Thyroid gland (tissue), 4 donors: ENCODE results near the gene KIF17. TPM values are rescaled to one million over a fixed set of nuclear protein-coding genes. Genes with fewer than 3 reads are reported as not detected.
A peak's percentile ranks its signal among the peaks of the same experiment; 100 is the strongest.

Experiments
- DNase-seq, 2 donors: peaks; one replicate each; pipeline ENCODE4 v3.0.0-alpha.2; 2019
- H3K27ac ChIP-seq, 3 donors: fragments of 200-600 bp; sonication (generic); 1 replicate in 2 of 3; 2 replicates in 1 of 3; pipeline ENCODE4 v1.5.1; 2016 to 2019; ENCODE audit warnings: mild to moderate bottlenecking in 1 of 3, moderate library complexity in 1 of 3
- H3K27me3 ChIP-seq: fragments of 200-600 bp; sonication (generic); one replicate; pipeline ENCODE4 v1.5.1; 2019
- H3K36me3 ChIP-seq, 2 donors: fragments of 200-600 bp; sonication (generic); one replicate each; pipeline ENCODE4 v1.5.1; 2016 to 2019
- H3K4me1 ChIP-seq, 2 donors: fragments of 200-600 bp; sonication (generic); one replicate each; pipeline ENCODE4 v1.5.1; 2017 to 2019
- H3K4me3 ChIP-seq, 3 donors: fragments of 200-600 bp; sonication (generic); replicated peaks in 1 of 3; 1 replicate in 2 of 3; 2 replicates in 1 of 3; pipeline ENCODE4 v1.5.1; 2016; ENCODE audit warnings: mild to moderate bottlenecking in 1 of 3
- H3K9me3 ChIP-seq: fragments of 200-600 bp; sonication (generic); one replicate; pipeline ENCODE4 v1.5.1; 2017
- POLR2A ChIP-seq, 2 donors: fragments of 450-650 bp; IDR thresholded peaks; one replicate each; pipeline ENCODE4 v1.6.1; 2017; ENCODE audit warnings: antibody characterized with exemption in 2 of 2, mild to moderate bottlenecking in 2 of 2, moderate library complexity in 1 of 2
- WGBS, 2 donors: methylation state at CpG; one replicate each; pipeline ENCODE4 v1.1.5; 2017; 5-methylcytosine and 5-hydroxymethylcytosine counted together
- intact Hi-C: fragments of 100-400 bp; cut with DNase I; formaldehyde crosslinking; loops from one replicate; pipeline ENCODE4 v1.15.1; 2023
- total RNA-seq, 4 donors: library from RNA; depleted of rRNA; stranded (reverse); fragments of >200 nt; gene quantifications; one replicate each; pipeline ENCODE4 v1.2.3, GENCODE V29; 2016
- TF ChIP-seq, protein P1 (sequence below), 6 experiments: fragments of 200-600 bp in 3 of 6; fragments of 450-650 bp in 3 of 6; sonication (generic) in 3 of 6; IDR thresholded peaks; one replicate each; pipeline ENCODE4 v1.5.1; 2016 to 2019; ENCODE audit warnings: antibody characterized with exemption in 6 of 6, mild to moderate bottlenecking in 2 of 6, inconsistent platforms in 1 of 6, moderate library complexity in 1 of 6

KIF17 gene
- total RNA-seq, 4 donors from 2014 or later = 7.5 to 11.5 (median 8.6) TPM

DNA sequence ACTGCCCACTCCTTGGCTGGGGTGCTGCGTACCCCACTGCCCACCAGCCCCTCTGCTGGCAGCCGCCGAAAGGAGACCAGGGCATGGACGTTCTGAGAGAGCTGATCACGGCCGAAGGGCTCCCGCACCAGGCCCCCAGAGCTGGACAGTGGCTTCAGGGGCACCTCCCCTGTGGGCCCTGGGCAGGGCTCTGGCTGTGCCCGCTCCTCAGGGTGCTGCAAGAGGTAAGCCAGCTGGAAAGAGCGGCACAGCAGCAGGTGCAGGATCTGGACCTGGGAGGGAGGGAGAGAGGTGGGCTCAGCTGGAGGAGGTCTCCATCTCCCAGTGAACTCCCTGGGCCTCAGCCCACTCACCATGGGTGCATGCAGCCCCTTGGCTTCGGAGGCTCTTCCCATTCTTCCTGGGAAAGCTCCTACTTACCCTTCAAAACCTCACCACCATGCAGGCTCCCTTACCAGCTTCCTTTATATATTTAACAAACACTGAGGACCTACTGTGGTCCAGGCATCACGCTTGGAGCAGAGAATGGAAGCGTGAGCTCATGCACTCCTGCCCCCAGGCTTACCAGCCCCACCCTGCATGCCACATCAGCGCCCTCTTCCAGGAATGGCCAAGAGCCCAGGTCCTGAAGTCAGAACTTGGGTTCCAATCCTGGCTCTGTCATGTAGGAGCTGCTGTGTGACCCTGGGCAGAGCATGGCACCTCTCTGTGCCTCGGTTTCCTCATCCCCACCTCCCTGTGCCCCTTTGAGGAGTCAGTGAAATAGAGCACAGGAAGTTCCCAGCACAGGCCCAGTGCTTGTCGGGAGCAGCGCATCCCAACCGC lies 6.8 kb upstream of the KIF17 start:
- peak in 1 of 2 donors; percentile 1 for DNase-seq
- intact Hi-C loops = no loop called here
- WGBS, 2 donors = 95 to 98% methylated on average over 5 to 17 of the region's 17 CpGs

DNA sequence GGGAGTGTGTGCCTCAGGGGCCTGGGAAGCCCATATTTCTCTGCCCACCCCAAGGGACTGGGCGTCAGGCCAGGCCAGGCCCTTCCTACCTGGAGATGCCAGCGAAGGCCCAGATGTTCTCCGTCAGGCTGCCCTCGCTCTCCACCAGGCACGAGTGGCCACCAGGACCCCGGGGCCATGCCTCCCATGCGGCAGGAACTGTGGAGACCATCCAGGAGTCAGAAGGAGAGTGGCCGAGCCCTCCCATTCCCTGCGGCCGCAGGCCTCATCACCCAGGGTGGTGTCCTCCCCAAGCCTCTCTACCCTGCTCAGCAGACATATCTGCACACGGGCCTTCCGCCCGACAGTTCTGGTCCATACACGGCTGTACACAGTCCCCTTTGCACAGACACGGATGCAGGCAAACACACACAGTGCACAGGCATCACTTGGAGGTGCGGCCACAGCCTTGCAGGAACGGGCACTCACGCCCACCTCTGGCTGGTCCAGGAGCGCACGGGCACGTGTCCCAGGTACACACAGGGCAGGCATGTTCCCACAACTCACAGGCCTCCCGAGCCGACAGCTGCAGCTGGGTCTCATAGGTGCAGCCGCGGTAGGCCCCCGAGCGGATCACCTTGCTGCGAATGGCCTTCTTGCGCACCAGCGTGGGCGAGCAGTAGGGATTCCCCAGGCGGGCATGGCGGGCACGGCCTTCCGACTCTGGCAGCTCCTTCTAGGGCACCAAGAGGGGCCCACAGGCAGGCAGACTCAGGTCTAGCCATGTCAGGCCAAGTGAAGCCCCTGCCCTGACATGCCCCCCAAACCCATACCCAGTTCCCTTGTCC lies 5.9 kb upstream of the KIF17 start:
- TF ChIP-seq, protein P1, sequence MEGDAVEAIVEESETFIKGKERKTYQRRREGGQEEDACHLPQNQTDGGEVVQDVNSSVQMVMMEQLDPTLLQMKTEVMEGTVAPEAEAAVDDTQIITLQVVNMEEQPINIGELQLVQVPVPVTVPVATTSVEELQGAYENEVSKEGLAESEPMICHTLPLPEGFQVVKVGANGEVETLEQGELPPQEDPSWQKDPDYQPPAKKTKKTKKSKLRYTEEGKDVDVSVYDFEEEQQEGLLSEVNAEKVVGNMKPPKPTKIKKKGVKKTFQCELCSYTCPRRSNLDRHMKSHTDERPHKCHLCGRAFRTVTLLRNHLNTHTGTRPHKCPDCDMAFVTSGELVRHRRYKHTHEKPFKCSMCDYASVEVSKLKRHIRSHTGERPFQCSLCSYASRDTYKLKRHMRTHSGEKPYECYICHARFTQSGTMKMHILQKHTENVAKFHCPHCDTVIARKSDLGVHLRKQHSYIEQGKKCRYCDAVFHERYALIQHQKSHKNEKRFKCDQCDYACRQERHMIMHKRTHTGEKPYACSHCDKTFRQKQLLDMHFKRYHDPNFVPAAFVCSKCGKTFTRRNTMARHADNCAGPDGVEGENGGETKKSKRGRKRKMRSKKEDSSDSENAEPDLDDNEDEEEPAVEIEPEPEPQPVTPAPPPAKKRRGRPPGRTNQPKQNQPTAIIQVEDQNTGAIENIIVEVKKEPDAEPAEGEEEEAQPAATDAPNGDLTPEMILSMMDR (IDR thresholded peaks at IDR 0.05) = no peak
- TF ChIP-seq POLR2A (IDR thresholded peaks at IDR 0.05) = no peak
- intact Hi-C loops = no loop called here
- no peaks in the 10 kb centered on the region for H3K4me1 ChIP-seq
- no peak overlapping the region for H3K4me3 ChIP-seq
- no peaks in the 10 kb centered on the region for H3K36me3 ChIP-seq
- WGBS, 2 donors = 89 to 93% methylated on average over 19 to 35 of the region's 35 CpGs
- no peaks in the 10 kb centered on the region for H3K9me3 ChIP-seq
- no peak overlapping the region for H3K27ac ChIP-seq
- peak in 1 of 2 donors; percentile 2 for DNase-seq
- no peaks in the 10 kb centered on the region for H3K27me3 ChIP-seq

More for the DNA sequence above, 6.8 kb upstream of the KIF17 start:
- Histone ChIP-seq H3K9me3 (no peaks in the 10 kb centered on the region), H3K4me1 (no peaks in the 10 kb centered on the region), H3K27me3 (no peaks in the 10 kb centered on the region), H3K4me3 (no peak overlapping the region), H3K27ac (no peak overlapping the region), H3K36me3 (no peaks in the 10 kb centered on the region)
- TF ChIP-seq, protein P1 (IDR thresholded peaks at IDR 0.05) = no peak
- TF ChIP-seq POLR2A (IDR thresholded peaks at IDR 0.05) = no peak

DNA sequence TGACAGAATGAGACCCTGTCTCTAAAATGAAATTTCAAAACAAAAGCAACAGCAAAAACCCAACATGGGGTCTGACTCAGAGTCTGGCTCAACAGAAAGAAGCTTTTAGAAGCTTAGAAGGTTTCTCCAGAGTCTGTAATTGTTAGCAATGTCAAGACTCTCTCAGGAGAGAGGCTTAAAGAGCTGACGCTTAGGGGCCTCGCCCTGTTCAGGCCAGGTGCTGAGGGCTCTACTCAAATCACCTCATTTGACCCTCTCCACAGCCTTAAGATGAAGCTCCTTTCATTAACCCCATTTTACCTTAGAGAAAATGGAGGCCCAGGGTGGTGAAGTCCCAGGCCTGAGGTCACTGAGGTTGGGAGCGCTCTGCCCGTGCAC lies 5.3 kb upstream of the KIF17 start:
- H3K27me3 ChIP-seq = no peaks in the 10 kb centered on the region

DNA sequence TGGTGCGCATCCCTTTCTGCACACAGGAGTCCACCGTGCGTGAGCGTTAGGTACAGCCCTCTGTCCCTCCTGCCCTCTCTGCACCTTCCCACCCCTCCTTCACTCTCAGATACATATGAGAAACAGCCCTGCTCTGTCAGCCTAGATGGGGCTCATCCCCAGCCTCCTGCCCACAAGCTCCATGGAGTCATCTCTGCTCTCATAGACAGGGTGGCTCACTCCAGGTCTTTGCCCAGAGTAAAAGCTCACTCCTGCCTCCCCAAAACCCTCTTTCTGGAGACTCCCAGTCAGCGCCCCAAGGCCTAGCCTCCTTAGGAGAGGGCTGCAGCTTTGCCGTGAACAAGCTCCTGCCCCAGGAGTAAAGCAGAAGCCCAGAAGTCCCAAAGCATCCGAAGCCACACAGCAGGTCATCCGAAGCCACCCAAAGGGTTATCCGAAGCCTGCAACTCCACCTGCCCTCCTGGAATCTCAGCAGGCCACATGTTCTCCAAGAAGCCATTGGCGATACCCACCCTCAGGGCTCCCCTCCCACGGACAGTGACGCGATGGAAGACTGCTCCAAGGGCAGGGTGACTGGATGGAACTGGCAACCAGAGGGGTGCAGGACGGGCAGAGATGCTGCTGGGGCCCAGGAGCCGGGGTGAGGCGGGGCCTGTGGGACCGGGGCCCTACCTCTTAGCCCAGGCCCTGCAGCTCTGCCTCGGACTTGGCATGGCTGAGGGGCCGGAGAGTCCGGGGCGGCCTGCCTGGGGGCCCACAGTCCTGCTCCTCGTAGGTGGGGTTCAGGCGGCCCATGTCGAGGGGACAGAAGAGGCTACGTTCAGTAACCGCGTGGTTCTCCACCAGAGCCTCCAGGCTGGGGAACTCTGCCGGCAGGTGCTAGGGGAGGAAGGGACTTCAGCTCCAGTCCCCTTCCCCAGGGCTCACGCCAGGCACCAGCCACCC lies 3.6 kb upstream of the KIF17 start:
- no peak for DNase-seq
- no peak overlapping the region for H3K27ac ChIP-seq
- no peaks in the 10 kb centered on the region for H3K9me3 ChIP-seq
- H3K4me1 ChIP-seq = peaks cover 5 to 11% of the 10 kb centered on the region in 2 donors
- intact Hi-C loops = no loop called here
- H3K36me3 ChIP-seq = no peaks in the 10 kb centered on the region
- H3K27me3 ChIP-seq = no peaks in the 10 kb centered on the region
- H3K4me3 ChIP-seq = no peak overlapping the region
- TF ChIP-seq POLR2A (IDR thresholded peaks at IDR 0.05) = no peak
- TF ChIP-seq, protein P1 (IDR thresholded peaks at IDR 0.05) = no peak
- WGBS, 2 donors = 93% methylated on average over 11 to 26 of the region's 29 CpGs

More for the DNA sequence above, 5.3 kb upstream of the KIF17 start:
- Histone ChIP-seq H3K4me1 (peaks cover 1 to 4% of the 10 kb centered on the region in 2 donors), H3K4me3 (no peak overlapping the region), H3K27ac (no peak overlapping the region), H3K9me3 (no peaks in the 10 kb centered on the region), H3K36me3 (no peaks in the 10 kb centered on the region)
- 69 to 78% methylated on average over 4 of the region's 4 CpGs for WGBS, 2 donors
- intact Hi-C loops = no loop called here
- DNase-seq = peak in 1 of 2 donors; percentile 0
- TF ChIP-seq, protein P1 (IDR thresholded peaks at IDR 0.05) = no peak
- no peak for TF ChIP-seq POLR2A (IDR thresholded peaks at IDR 0.05)
